SK-N-SH (cell line): ENCODE measurements around the gene CKAP4. TPM values are rescaled to one million over a fixed set of nuclear protein-coding genes. Genes with fewer than 3 reads are reported as not detected.

Experiments
- CTCF ChIA-PET: fragments of 300-600, 350-600 bp; formaldehyde crosslinking; extraction: SDS; loops from one replicate; lab custom pipeline; 2021; lab: Yijun Ruan, JAX
- POLR2A ChIA-PET: fragments of 350-600 bp; sonication (Branson Sonifier 250); formaldehyde crosslinking; extraction: SDS; loops from one replicate; lab custom pipeline; 2020; ENCODE audit warnings: antibody characterized with exemption, inconsistent platforms; lab: Yijun Ruan, JAX
- DNase-seq: peaks from one replicate; pipeline ENCODE4 v3.0.0; 2012
- H2AFZ ChIP-seq: fragments of 200-600 bp; sonication (generic); 2 replicates; pipeline ENCODE4 v1.8.1; 2016; ENCODE audit warnings: antibody characterized with exemption, mild to moderate bottlenecking, low read depth
- H3F3A ChIP-seq: fragments of 200-600 bp; sonication (generic); replicated peaks from 2 replicates; pipeline ENCODE3; 2016; ENCODE audit warnings: antibody characterized with exemption, mild to moderate bottlenecking; ENCODE audit not compliant: insufficient read depth
- H3K27ac ChIP-seq, 2 experiments: fragments of 200-500 bp in 1 of 2; fragments of 200-600 bp in 1 of 2; sonication (Bioruptor generic) in 1 of 2; sonication (generic), shearing (Covaris generic) in 1 of 2; 2 replicates each; pipeline versions ENCODE4 v1.5.1 to v1.6.1; 2014 to 2016; ENCODE audit warnings: low read depth in 2 of 2, inconsistent platforms in 1 of 2, low read length in 1 of 2, mild to moderate bottlenecking in 1 of 2, mixed read lengths in 1 of 2
- H3K27me3 ChIP-seq: fragments of 200-600 bp; sonication (generic), shearing (Covaris generic); 2 replicates; pipeline ENCODE4 v1.6.1; 2016; ENCODE audit warnings: mixed run types; ENCODE audit not compliant: insufficient read depth
- H3K36me3 ChIP-seq, 2 experiments: fragments of 200-500 bp in 1 of 2; fragments of 200-600 bp in 1 of 2; sonication (Bioruptor generic) in 1 of 2; sonication (generic) in 1 of 2; replicated peaks in 1 of 2; 2 replicates each; pipeline versions ENCODE3 to v1.5.1; 2014 to 2016; ENCODE audit warnings: low read length in 1 of 2, mild to moderate bottlenecking in 1 of 2; ENCODE audit not compliant: insufficient read depth in 2 of 2, control insufficient read depth in 1 of 2
- H3K4me1 ChIP-seq, 2 experiments: fragments of 200-500 bp in 1 of 2; fragments of 200-600 bp in 1 of 2; sonication (Bioruptor generic) in 1 of 2; sonication (generic), shearing (Covaris generic) in 1 of 2; 2 replicates each; pipeline versions ENCODE4 v1.5.1 to v1.6.1; 2014 to 2016; ENCODE audit warnings: low read depth in 1 of 2, low read length in 1 of 2, mixed run types in 1 of 2; ENCODE audit not compliant: insufficient read depth in 2 of 2, control insufficient read depth in 1 of 2
- H3K4me2 ChIP-seq: fragments of 200-600 bp; sonication (generic), shearing (Covaris generic); 2 replicates; pipeline ENCODE4 v1.6.1; 2017; ENCODE audit warnings: mixed run types
- H3K4me3 ChIP-seq, 2 experiments: fragments of 200-500 bp in 1 of 2; fragments of 200-600 bp in 1 of 2; sonication (Bioruptor generic) in 1 of 2; sonication (generic), shearing (Covaris generic) in 1 of 2; 2 replicates each; pipeline versions ENCODE4 v1.5.1 to v1.8.1; 2014 to 2016; ENCODE audit warnings: low read depth in 2 of 2, inconsistent platforms in 1 of 2, low read length in 1 of 2, mild to moderate bottlenecking in 1 of 2, mixed read lengths in 1 of 2, moderate library complexity in 1 of 2
- H3K79me2 ChIP-seq: fragments of 200-600 bp; sonication (generic); 2 replicates; pipeline ENCODE4 v1.8.1; 2017; ENCODE audit warnings: mild to moderate bottlenecking; ENCODE audit not compliant: insufficient read depth
- H3K9ac ChIP-seq: fragments of 200-600 bp; sonication (generic); 2 replicates; pipeline ENCODE4 v1.6.1; 2017; ENCODE audit warnings: mixed run types
- H3K9me2 ChIP-seq: fragments of 200-600 bp; sonication (generic); 2 replicates; pipeline ENCODE4 v1.6.1; 2017; ENCODE audit warnings: mixed run types
- H3K9me3 ChIP-seq: fragments of 200-600 bp; sonication (generic); 2 replicates; pipeline ENCODE4 v1.6.1; 2017; ENCODE audit warnings: mixed run types, mild to moderate bottlenecking, moderate library complexity
- H4K20me1 ChIP-seq: fragments of 200-600 bp; sonication (generic); 2 replicates; pipeline ENCODE4 v1.6.1; 2017; ENCODE audit warnings: mild to moderate bottlenecking, mixed run types; ENCODE audit not compliant: insufficient read depth
- CHD2 ChIP-seq: fragments of 150-350 bp; IDR thresholded peaks from 2 replicates; pipeline ENCODE4 v1.6.1; 2018; ENCODE audit warnings: low read length; ENCODE audit not compliant: partially characterized antibody
- ELF1 ChIP-seq: IDR thresholded peaks from 2 replicates; pipeline ENCODE4 v1.4.0; 2012
- EP300 ChIP-seq, 2 experiments: IDR thresholded peaks; 2 replicates each; pipeline versions ENCODE4 v1.4.0 to v1.6.1; 2012; ENCODE audit warnings: borderline replicate concordance in 1 of 2, low read depth in 1 of 2, low read length in 1 of 2
- FOSL2 ChIP-seq: IDR thresholded peaks from 2 replicates; pipeline ENCODE4 v1.4.0; 2012; ENCODE audit warnings: low read depth, mild to moderate bottlenecking, moderate library complexity, borderline replicate concordance
- FOXJ3 ChIP-seq: sonication (generic); formaldehyde crosslinking; IDR thresholded peaks from 2 replicates; pipeline ENCODE4 v1.5.1; 2020; ENCODE audit warnings: mild to moderate bottlenecking, missing genetic modification reagents
- FOXM1 ChIP-seq: IDR thresholded peaks from 2 replicates; pipeline ENCODE4 v1.4.0; 2012; ENCODE audit warnings: low read depth, mild to moderate bottlenecking
- IRF3 ChIP-seq: fragments of 150-350 bp; IDR thresholded peaks from 2 replicates; pipeline ENCODE4 v1.6.1; 2016; ENCODE audit warnings: mild to moderate bottlenecking, low read depth, low read length
- MEF2A ChIP-seq: IDR thresholded peaks from 2 replicates; pipeline ENCODE4 v1.4.0; 2012; ENCODE audit warnings: low read depth, borderline replicate concordance
- NFIC ChIP-seq: IDR thresholded peaks from 2 replicates; pipeline ENCODE4 v1.4.0; 2012; ENCODE audit warnings: borderline replicate concordance
- NRF1 ChIP-seq: IDR thresholded peaks from 2 replicates; pipeline ENCODE4 v1.6.1; 2012; ENCODE audit warnings: low read depth, mild to moderate bottlenecking, low read length
- PBX3 ChIP-seq: IDR thresholded peaks from 2 replicates; pipeline ENCODE4; 2012
- RAD21 ChIP-seq: IDR thresholded peaks from 2 replicates; pipeline ENCODE4 v1.6.1; 2012; ENCODE audit warnings: mild to moderate bottlenecking, low read length
- RCOR1 ChIP-seq: fragments of 150-350 bp; IDR thresholded peaks from 2 replicates; pipeline ENCODE4 v1.6.1; 2017; ENCODE audit warnings: antibody characterized with exemption, low read length
- RFX5 ChIP-seq: IDR thresholded peaks from 2 replicates; pipeline ENCODE4 v1.6.1; 2012; ENCODE audit warnings: mild to moderate bottlenecking, improper control_type of control experiment, low read length
- TAF1 ChIP-seq: IDR thresholded peaks from 2 replicates; pipeline ENCODE4 v1.6.1; 2012; ENCODE audit warnings: low read depth, mild to moderate bottlenecking, low read length, moderate library complexity, borderline replicate concordance
- TCF12 ChIP-seq: IDR thresholded peaks from 2 replicates; pipeline ENCODE4 v1.4.0; 2012
- TEAD4 ChIP-seq: IDR thresholded peaks from 2 replicates; pipeline ENCODE4 v1.4.0; 2012; ENCODE audit warnings: mild to moderate bottlenecking, borderline replicate concordance; ENCODE audit not compliant: insufficient read depth
- ZBTB33 ChIP-seq: IDR thresholded peaks from 2 replicates; pipeline ENCODE4 v1.4.0; 2012; ENCODE audit warnings: low read depth, borderline replicate concordance
- WGBS: methylation state at CpG from one replicate; pipeline ENCODE4 v1.1.6; 2017; ENCODE audit warnings: low lambda C conversion rate; 5-methylcytosine and 5-hydroxymethylcytosine counted together
- polyA plus RNA-seq, 3 experiments: library from polyadenylated mRNA; depleted of rRNA; stranded (reverse); fragments of >200 nt; gene quantifications; 2 replicates each; pipeline ENCODE4 v1.2.3, GENCODE V29; 2012
- TF ChIP-seq, protein P1 (sequence below): IDR thresholded peaks from 2 replicates; pipeline ENCODE4 v1.6.1; 2012; ENCODE audit warnings: mild to moderate bottlenecking, low read depth, low read length, moderate library complexity
- TF ChIP-seq, protein P2 (sequence below): fragments of 150-350 bp; IDR thresholded peaks from 2 replicates; pipeline ENCODE4 v1.6.1; 2017; ENCODE audit warnings: antibody characterized with exemption, low read length, low read depth, borderline replicate concordance

Gene CKAP4
- polyA plus RNA-seq, 1 of the 3 experiments (the other 2 are of a cell fraction), result 113 TPM

- TF ChIP-seq ZBTB33 (no peak), IRF3 (no peak), NFIC (no peak)
These were observed 32.3 kb upstream of the CKAP4 start (continued) for GRCh38 chr12:106280106-106280505.

DNA sequence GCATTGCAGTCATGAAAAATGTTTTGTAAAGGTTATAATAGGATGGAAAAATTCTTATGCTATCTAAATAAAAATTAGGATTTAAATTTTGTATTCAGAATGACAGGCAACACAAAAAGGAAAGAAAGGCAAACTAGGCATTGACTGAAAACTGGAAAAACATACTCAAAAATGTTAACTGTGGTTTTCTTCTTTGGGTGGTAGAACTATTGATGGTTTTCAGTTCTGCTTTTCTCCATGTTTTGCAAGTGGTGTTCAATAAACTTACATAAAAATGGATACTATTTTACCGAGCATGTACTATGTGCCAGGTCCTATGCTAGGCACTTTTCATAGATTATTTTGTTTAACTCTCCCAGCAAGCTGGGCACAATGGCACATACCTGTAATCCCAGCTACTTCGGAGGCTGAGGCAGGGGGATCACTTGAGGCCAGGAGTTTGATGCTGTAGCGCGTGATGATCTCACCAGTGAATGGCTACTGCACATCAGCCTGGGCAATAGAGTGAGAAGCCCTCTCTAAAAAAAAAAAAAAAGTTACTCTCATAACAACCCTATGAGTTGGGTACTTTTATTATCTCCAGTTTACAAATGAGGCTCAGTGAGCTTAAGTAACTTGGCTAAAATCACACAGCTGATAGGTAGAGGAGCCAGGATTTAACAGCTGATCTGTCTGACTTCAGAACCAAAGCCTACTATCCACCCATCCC lies 28.4 kb upstream of the CKAP4 start:
- CTCF ChIA-PET, result interaction anchor here (12.2 kb wide), 1 partner anchor 50 kb away, joined by 173 read pairs; no protein-coding TSS in a partner anchor
- WGBS, result 82% methylated on average over 4 of the region's 4 CpGs
- no peaks in the 10 kb centered on the region for H4K20me1 ChIP-seq
- TF ChIP-seq MEF2A, result no peak
- no peak for TF ChIP-seq RCOR1
- no peak for TF ChIP-seq ZBTB33
- no peak for TF ChIP-seq TAF1
- no peak for TF ChIP-seq TEAD4
- no peak for TF ChIP-seq PBX3
- no peak for TF ChIP-seq RAD21
- TF ChIP-seq ELF1, result no peak
- TF ChIP-seq FOXJ3 (CRISPR knock-in tag), result no peak
- TF ChIP-seq EP300 (IDR thresholded peaks at IDR 0.05; ENCODE audit: borderline replicate concordance in 1 of 2, low read depth in 1 of 2, low read length in 1 of 2), result no peak
- no peak for TF ChIP-seq NRF1
- TF ChIP-seq, protein P1, sequence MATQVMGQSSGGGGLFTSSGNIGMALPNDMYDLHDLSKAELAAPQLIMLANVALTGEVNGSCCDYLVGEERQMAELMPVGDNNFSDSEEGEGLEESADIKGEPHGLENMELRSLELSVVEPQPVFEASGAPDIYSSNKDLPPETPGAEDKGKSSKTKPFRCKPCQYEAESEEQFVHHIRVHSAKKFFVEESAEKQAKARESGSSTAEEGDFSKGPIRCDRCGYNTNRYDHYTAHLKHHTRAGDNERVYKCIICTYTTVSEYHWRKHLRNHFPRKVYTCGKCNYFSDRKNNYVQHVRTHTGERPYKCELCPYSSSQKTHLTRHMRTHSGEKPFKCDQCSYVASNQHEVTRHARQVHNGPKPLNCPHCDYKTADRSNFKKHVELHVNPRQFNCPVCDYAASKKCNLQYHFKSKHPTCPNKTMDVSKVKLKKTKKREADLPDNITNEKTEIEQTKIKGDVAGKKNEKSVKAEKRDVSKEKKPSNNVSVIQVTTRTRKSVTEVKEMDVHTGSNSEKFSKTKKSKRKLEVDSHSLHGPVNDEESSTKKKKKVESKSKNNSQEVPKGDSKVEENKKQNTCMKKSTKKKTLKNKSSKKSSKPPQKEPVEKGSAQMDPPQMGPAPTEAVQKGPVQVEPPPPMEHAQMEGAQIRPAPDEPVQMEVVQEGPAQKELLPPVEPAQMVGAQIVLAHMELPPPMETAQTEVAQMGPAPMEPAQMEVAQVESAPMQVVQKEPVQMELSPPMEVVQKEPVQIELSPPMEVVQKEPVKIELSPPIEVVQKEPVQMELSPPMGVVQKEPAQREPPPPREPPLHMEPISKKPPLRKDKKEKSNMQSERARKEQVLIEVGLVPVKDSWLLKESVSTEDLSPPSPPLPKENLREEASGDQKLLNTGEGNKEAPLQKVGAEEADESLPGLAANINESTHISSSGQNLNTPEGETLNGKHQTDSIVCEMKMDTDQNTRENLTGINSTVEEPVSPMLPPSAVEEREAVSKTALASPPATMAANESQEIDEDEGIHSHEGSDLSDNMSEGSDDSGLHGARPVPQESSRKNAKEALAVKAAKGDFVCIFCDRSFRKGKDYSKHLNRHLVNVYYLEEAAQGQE, result no peak
- TF ChIP-seq CHD2, result no peak
- no peak for TF ChIP-seq FOXM1
- TF ChIP-seq FOSL2, result no peak
- TF ChIP-seq, protein P2, sequence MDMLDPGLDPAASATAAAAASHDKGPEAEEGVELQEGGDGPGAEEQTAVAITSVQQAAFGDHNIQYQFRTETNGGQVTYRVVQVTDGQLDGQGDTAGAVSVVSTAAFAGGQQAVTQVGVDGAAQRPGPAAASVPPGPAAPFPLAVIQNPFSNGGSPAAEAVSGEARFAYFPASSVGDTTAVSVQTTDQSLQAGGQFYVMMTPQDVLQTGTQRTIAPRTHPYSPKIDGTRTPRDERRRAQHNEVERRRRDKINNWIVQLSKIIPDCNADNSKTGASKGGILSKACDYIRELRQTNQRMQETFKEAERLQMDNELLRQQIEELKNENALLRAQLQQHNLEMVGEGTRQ, result no peak
- TF ChIP-seq TCF12, result no peak
- no peak for TF ChIP-seq RFX5

More for the DNA sequence above, 28.4 kb upstream of the CKAP4 start:
- H2AFZ ChIP-seq, result no peak overlapping the region
- DNase-seq, result no peak
- H3K4me2 ChIP-seq, result no peak overlapping the region
- no peaks in the 10 kb centered on the region for H3K9me3 ChIP-seq
- no peak overlapping the region for H3K4me3 ChIP-seq
- no peaks in the 10 kb centered on the region for H3K36me3 ChIP-seq
- H3F3A ChIP-seq, result no peaks in the 10 kb centered on the region
- POLR2A ChIA-PET, result no interaction called here
- no peaks in the 10 kb centered on the region for H3K9me2 ChIP-seq
- no peaks in the 10 kb centered on the region for H3K4me1 ChIP-seq
- no peak overlapping the region for H3K27ac ChIP-seq
- H3K79me2 ChIP-seq, result no peaks in the 10 kb centered on the region
- H3K27me3 ChIP-seq, result no peaks in the 10 kb centered on the region
- H3K9ac ChIP-seq, result no peak overlapping the region
